DMS153 treated with DMSO at 0.1 percent for 48 hours (cell line): ENCODE measurements around the gene ACACA.

Source experiments
- DNase-seq: peaks from one replicate; lab custom pipeline; 2025; ENCODE audit not compliant: unreplicated experiment; lab: John Stamatoyannopoulos, UW

The ACACA gene

DNA sequence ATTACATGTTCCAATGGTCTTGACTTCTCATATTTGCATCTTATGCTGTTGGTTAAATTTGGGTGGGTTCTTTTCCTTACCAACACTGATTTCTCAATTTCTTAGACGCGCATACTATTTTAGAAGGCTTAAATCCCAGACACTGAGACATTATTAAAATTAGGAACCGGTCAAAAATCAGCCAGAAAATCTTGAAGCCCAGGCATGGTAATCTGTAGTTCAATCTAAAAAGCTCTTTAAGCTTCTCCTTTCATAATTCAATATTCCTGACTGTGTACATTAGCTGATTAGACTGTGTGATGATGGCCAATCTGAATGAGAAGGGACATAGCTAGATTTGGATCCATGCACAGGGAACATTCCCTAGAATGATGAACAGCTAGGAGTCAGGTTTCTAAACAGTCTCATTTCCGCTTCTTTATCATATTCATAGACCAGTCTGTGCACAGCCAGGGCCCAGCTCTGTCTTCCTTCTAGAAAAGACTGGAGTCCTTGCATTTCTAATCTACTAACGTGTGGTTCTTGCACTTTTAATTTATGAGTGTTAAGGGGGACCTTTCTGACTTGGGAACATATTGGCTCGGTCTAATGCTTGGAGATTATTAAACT is 268.6 kb downstream of the ACACA start:
- DNase-seq, result no peak

DNA sequence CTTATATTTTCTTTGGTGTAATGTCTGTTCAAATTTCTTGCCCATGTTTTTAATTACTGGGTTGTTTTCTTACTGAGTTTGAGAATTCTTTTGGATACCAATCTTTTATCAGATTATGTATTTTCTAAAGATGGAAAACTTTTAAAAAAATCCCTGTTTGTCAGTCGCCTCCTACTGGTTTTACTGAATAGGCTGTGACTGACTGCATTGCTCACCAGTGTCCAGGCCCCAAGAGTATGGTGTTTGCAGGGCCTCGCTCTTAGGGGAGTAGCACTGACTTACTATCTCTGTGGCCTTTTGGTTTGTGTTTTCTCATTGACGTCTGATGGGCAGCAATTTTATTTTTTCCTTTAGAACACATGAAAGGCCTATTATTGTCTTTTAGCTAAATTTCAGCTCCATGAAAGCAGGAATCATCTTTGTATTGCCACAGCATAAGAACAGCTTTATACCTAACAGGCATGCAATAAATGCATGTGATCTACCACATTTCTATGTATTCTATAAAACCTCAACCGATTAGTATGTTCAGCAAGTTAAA is 269.5 kb downstream of the ACACA start:
- DNase-seq, result no peak

DNA sequence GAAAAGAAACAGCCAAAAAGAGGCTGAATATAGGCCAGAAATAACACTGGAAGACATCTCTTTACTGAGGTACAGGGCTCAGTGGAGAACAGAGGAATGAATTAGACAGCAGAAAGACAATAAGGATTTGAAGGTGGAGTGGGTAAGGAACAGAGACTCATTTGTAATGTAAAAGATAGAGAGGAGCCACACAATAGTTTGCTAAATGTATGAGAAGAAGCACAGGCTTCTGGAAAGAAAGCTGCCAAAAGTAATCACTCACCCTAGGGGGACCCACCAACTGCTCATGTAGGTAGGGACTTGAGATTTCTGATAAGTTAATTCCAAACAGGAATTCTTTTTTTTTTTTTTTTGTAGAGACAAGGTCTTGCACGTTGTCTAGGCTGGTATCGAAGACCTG is 271.1 kb downstream of the ACACA start:
- DNase-seq, result no peak

DNA sequence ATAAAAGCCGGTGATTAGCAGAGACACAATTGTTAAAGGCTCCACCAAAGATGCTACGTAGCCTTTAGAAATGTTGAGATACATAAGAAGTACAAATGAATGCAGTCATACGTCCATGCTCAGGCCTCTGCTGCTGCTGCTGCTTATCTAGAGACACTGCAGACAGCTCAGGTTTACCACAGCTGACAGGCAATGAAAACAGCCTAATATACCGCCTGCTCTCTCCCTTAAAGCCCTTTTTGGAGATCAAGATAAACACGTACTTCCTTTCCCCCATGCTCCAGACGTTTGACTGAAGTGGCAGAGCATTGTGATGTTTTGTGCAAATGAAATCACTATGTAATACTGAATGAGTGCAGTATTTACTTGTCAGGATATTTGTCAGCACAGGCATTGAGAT is 272.6 kb downstream of the ACACA start:
- peak; percentile 50 for DNase-seq

DNA sequence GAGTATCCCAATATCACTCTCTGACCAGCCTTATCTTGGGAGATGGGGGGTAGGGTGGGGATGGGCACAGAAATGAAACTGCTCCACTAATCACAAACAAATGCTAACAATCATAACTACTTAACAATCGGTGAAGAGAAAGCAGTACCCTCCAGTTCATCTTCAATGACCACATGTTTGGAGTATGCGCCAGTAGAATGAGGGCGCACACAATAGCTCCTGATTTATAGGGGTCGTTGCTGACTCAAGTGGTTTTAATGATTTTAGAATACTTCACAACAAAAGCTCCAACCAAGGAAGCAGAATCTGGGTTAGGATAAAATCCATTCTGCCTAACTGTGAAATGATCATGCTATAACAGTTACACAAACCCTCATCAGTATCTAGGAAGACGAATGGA is 273.5 kb downstream of the ACACA start:
- no peak for DNase-seq

DNA sequence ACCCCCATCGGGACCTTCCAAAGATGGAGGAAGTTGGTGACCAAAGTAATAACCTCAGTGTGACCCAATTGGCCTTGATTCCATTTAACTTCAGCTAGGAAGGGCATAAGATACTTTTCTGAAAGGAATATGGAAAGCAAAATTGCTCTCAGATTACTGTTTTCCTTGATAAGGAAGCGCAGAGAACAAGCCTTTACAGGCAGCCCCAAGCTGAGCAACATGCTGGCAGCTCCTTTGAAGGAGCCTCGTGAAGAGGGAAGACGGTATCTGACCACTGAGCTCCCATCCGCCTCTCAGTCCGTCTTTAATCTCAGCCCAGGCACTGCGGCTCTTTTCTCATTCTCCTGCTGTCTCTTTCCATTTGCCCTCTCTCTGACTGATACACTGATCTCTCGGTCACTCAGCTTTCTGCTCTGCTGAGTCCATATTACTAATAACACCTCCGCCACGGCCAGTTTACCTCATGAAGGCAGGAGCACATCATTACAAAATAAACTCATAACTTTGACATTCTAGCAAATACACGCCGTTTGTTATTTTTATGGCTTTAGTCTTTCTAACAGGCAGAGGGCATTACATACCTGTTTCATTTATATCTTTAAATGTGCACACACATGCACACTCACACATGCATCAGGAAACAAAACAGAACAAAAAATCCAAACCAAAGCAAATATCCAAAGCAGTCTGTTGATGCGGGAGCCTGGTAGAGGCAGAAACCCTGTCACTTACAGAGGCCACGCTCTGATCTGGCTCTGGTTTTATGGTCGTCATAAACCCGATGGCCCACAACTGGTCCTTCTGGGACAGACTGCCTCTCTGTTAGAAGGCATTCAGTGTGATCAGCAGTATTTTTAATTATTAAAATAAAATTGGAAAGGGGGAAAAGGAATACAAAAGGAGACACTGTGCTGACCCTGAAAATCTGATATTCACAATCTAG is 274.7 kb downstream of the ACACA start:
- no peak for DNase-seq

DNA sequence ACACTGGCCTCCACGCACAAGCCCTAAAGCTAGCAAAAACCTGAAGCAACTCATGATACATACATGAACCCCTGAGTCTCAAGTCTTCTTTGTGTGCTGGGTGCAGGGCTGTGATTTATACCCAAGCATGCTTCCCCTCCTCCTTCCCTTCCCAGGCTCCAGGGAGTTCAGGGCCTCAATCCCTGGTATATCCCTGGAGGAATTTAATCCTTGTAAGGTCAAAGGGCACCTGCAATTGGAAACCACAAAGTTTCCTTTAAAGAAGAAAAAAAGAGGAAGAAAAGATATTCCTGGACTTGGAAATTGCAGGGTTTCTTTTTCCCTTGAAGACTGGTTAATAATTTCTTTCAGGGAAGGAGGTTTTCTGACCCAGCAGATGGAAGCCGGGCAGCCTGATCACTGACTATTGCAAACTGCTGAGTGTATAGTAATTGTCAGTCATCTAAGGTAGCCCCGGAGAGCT is 275.6 kb downstream of the ACACA start:
- no peak for DNase-seq

DNA sequence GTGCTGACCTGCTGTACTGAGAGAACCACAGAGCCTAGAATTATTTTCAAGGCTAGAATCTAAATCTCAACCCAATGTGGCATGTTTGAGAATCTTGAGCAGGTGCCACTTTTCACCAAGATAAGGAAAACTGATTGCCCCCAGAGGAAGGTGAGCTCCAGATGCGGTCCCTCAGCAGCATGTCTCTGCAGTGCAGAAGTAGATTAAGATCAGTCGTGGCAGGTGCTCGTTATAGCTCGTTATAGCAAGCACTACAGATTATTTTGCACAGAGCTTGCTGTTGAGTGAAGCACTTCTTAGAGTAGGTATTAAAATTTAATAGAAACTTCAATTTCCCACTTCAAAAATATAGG is 281.8 kb downstream of the ACACA start:
- DNase-seq, result no peak

DNA sequence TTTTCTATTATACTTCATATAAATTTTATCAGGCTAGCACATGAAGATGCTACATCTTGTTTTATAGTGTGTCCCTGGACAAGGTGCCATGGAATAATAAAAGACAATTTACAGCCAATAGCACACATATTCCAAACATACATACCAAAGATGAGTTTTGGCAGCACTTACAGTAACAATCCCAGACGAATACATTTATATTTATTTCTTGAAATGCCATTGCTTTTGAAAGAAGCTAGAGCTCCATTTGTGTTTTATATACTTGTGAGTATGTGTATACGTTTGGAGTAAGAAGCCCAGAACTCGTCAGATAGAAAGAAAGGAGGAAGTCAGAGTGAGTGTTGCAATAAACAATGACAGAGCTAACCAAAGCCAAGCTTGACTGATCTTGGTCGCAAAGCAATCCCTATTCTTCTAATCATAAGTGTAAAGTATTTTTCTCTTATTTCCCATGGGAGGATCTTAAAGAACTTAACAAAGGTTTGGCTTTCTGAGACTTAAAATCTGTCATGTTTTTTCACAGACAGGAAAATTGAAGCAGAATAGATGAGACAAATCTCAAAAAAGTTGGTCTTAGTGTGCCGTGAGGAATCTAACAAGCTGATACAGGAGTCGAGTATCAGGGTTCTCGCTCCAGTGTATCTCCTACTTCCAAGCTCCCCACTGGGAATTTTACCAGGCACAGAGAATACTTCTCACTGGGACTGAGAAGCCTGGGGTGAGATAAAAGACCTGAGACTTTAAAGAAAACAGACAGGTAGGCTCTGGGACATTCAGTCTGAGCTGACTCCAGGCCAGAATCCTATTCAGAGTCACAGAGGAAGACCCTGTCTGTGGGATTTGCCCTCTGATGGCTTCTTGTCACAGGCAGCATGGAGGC is 282.5 kb downstream of the ACACA start:
- no peak for DNase-seq

DNA sequence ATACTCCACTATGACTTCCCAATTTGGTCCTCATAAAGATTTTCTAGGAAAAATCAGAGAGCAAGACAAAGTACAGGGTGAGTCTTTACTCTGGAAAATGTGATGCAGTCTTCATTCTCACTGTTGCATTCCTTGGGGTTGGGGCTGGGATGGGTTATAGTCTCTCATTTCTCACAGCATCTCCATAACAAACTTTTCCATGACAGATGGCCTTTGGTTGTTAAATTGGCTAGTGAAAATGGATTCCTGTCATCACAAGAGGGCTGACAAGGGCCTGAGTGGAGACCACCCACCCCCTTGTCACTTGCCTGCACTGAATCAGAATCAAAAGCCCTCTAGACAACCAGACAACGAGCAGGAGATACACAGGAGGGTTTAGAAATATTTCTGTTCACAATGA is 283.2 kb downstream of the ACACA start:
- DNase-seq, result no peak

DNA sequence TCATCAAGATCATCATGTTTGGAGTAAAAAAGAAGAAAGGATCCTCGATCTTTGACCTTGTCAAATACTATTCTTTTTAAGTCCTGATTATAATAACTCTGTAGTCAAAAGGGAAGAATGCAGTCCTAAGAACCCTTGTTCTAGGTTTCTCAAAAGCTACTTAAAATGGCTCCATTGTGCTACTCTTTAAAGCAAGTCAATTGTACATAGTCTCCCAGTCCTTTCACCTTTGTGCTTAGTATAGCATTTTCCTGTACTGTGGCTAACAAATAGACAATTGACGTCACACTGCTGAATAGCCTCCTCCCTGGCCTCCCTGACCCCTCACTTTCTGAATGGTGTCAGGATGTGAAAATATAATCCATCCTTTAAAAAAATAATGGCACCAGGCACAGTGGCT is 285.0 kb downstream of the ACACA start:
- no peak for DNase-seq

DNA sequence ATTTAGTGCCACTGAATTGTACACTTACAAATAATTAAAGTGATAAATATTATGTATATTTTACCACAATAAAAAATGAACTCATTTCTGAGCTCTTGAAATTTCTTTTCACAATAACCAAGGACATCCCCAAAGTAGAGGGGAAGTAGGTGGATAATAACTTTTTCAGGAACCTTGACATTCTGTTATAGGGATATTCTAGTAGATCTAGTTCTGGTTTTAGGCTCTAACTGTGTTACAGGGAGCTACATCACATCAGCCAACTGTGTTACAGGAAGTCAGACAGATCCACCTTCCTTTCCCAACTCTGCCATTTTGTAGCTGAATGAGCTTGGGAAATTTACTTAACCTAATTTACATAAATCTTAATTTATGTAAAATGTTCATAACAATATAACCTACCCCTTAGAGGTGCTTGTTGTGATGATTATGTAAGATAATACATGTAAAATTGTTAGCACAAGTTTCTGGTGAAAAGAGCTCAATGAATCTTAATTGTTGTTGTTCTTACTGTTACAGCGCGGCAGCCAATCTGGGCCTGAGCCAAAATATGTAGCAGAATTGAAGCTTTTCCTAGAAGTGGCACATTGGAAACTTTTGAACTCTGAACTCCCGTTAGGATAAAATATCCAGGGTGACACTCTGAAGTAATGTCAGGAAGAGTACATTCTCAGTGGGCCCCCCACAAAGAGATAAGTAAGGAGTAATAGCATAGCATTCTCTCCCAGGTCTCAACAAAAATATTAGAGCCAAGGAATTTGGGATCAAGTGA is 288.1 kb downstream of the ACACA start:
- DNase-seq, result no peak

DNA sequence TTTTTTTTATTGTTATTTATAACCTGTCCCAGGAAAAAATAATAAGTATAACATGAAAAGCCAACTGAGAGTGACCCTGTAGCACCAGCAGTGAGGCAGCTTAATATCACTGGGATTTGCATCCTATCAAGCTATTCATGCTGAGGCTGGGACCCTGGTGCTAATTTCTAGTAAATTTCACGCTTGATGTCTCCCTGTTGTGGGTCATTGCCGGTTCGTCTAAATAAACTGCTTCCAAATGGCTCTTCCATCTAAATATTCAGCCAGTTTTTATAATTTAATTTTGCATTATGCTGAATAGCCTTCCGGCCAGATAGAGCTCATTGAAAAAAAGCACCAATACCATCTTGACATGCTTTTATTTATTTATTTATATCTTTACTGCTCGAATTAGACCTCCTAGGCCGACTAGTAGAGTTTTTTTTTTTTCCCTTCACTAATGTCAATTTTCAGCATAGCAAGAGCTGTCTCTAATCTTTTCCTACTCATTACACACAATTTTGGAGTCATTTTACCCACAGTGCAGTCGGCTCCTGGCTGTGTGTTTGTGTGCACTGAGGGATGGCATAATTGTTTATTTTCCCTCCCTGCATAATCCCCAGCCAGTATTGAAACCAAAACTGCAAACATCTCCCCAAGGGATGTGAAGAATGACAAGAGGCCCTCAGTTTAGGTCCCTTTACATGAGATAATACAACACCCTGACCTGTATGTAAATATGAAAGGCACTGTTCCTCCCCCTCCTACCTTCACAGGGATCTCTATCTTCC is 289.1 kb downstream of the ACACA start:
- no peak for DNase-seq

DNA sequence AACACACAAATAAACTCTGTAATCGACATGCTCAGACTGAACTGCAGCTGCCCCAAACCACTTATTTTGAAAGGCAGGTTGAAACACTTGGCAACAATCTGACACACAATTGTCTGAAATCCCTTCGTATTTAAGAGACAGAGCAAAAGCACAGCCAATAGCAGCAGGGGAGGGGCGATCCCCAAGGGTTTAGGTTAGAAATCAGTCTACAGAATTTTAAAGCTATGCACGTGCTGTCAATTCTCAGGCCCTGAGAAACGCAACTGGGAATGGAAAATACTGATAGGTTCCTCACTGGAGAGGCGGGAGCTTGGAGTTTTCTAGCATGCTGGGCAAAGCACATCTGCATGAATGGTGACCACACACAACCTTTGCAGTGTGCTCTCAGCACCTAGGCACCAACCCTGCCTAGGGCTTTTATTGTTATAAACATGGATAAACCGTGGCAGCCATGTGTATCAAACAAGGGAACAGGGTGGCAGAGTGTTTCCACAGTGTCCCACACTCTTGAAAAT is 289.9 kb downstream of the ACACA start:
- no peak for DNase-seq

DNA sequence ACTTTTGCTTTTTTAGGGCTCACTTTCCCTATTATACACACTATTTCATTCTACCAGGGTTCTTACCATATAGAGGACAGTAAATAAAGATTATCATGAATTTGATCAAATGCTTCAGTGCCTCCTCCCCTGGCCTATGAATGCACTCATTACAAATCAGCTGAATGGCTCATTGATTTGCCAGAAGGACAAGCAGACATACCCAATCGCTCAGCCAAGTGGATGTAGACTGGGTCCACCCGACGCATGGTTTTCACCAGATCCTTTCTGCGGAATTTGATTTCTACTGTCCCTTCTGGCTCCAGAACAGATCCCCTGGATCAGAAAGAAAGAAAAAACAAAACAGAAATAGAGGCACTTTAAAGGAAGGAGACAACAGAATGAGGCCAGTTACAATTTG is 295.3 kb downstream of the ACACA start:
- DNase-seq, result no peak

DNA sequence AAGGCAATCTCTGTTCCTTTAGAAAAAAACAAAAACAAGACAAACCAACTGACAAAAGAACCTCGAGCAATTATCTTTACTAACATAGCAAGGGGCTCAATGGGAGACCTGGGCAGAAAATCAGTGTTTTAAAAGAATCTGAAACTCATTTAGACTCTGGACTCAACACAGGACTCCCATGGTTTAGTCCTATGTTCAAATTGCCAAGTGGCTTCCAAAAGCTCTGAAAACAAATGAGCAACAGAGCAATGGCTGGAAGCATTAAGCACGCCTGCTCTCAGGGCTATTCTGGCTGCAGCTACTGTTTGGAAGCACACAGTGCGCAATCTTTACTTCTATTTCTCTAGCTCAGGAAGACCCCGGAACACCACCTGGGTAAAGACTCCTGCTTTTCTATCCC is 295.9 kb downstream of the ACACA start:
- DNase-seq, result no peak

DNA sequence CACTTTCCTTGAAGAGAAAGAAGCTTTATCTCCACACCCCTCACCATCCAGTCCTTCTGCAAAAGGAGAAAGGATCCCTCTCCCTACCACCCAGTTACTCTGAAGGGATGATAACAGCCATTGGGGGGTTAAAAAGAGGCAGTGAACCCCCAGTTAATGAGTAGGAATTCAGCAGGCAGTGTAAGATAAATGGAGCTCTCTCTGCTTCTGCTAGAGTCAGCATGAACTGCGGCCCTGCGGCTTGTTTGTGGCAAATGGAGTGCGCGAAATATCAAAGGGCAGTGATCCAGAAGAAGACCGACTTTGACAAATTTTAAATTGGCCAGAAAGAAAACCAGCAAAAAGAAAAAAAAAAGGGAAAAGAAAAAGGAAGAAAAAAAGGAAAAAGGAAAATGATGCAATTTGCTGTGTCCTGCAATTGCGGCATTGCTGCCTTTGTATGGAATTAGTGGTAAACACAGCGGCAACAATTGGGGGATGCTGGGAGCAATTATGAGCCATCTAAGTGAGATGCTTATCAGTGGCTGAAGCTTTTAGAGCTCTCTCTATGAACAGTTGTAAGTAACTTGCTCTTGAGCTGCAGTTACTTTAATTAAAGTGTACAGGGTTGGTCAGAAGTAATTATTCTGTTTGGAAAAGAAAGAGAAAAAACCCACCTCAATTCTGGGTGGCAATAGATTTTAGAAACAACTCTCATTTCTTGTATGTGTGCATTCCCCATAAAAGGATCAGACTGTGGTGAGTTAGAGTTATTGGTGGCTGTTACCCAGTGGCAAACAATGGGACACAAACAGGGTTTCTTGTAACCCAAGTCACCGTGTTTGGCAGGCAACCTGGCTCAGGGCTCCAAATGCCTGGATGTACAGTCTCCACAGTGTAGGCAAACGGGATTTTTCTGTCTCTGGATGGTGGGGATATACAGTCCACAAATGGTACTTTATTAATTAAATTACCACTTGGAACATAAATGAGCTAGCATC is 296.6 kb downstream of the ACACA start:
- no peak for DNase-seq

DNA sequence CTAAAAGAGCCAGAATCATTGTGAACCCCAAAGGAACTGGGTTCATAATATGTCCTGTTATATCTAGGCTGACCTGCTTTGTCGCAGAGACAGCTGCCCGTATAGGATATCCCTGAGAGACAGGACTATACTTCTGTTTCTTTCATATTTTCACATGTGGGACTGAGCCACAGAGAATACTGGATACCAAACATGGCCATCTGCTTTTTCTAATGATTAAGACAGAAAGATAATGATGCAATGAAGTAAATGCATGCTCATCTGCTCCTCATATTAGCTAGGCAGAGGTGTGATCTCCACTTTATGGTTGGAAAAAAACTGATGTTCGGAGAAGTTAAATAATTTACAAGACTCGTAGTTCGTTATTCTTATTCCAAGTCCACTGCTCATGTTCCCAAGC is 297.5 kb downstream of the ACACA start:
- DNase-seq, result no peak
